ENCODE data around the gene CDK5. TPM values are rescaled to one million over a fixed set of nuclear protein-coding genes. Genes with fewer than 3 reads are reported as not detected.

The CDK5 gene
- total and polyA plus RNA-seq, 9 donors, result 2.7 to 9.4 (median 4.1) TPM

DNA sequence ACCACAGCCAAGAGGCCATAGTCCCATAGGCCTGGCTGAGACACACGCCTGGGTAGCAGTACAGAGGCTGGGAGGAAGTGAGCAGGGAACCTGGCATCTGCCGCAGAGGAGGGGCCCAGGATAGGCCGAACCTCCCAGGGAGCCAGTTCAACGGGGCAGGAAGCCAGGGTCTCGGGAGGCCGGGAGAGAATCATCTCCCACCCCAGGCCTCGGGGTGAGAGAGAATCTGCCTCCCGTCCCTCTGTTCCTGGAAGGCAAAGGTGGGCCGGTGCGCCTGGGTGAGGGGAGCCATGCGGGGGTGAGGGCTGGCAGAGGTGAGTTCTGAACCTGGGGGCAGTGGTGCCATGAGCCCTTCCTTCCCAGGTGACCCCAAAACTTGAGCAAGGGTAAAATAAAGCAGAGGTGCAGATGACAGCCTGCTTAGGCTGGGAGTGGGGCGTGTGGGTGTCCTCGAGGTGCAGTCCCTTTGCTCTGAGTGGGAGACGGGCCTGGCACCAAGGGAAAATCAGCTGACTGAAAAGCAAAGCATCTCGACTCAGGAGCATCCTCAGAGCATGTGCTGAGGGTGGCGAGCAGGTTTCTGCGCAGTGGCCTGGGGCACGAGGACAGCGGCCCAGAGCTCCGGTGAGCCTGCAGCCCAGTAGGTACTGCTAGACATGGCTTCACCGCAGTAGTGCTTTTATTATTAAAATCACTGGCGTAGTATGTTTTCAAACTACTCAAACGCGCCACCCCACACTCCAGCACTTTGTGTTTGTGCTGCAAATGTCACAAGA, 44.1 kb upstream of the CDK5 start:
- no peaks in the 10 kb centered on the region for H3K36me3 ChIP-seq
- H3K27me3 ChIP-seq, result no peaks in the 10 kb centered on the region
- WGBS, 3 donors, result 75 to 77% (median 76%) methylated on average over 24 of the region's 24 CpGs
- H3K27ac ChIP-seq, result no peak overlapping the region
- intact Hi-C loops (cut with DNase I), result no loop called here
- peak in 1 of 5 donors; percentile 19 for DNase-seq
- H3K4me1 ChIP-seq (ENCODE audit: insufficient read depth), result no peaks in the 10 kb centered on the region
- no peak overlapping the region for H3K4me3 ChIP-seq
- H3K9me3 ChIP-seq, result no peaks in the 10 kb centered on the region
- no peak for TF ChIP-seq EP300 (IDR thresholded peaks at IDR 0.05)
- TF ChIP-seq, protein P1, sequence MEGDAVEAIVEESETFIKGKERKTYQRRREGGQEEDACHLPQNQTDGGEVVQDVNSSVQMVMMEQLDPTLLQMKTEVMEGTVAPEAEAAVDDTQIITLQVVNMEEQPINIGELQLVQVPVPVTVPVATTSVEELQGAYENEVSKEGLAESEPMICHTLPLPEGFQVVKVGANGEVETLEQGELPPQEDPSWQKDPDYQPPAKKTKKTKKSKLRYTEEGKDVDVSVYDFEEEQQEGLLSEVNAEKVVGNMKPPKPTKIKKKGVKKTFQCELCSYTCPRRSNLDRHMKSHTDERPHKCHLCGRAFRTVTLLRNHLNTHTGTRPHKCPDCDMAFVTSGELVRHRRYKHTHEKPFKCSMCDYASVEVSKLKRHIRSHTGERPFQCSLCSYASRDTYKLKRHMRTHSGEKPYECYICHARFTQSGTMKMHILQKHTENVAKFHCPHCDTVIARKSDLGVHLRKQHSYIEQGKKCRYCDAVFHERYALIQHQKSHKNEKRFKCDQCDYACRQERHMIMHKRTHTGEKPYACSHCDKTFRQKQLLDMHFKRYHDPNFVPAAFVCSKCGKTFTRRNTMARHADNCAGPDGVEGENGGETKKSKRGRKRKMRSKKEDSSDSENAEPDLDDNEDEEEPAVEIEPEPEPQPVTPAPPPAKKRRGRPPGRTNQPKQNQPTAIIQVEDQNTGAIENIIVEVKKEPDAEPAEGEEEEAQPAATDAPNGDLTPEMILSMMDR (IDR thresholded peaks at IDR 0.05), result no peak

GRCh38 chr7:151100921-151101320, 43.2 kb upstream of the CDK5 start:
- no peak for TF ChIP-seq EP300 (IDR thresholded peaks at IDR 0.05)
- TF ChIP-seq POLR2A (IDR thresholded peaks at IDR 0.05), result no peak
- TF ChIP-seq, protein P1 (IDR thresholded peaks at IDR 0.05), result no peak
- 88 to 95% (median 89%) methylated on average over 10 of the region's 10 CpGs for WGBS, 3 donors
- H3K4me3 ChIP-seq, result no peak overlapping the region
- no peaks in the 10 kb centered on the region for H3K36me3 ChIP-seq
- peaks cover 2% of the 10 kb centered on the region for H3K4me1 ChIP-seq (ENCODE audit: insufficient read depth)
- DNase-seq, result peak in 1 of 5 donors; percentile 28
- no peaks in the 10 kb centered on the region for H3K27me3 ChIP-seq
- H3K27ac ChIP-seq, result no peak overlapping the region
- intact Hi-C loops (cut with DNase I), result no loop called here
- no peaks in the 10 kb centered on the region for H3K9me3 ChIP-seq

GRCh38 chr7:151099486-151100211, 42.0 kb upstream of the CDK5 start:
- TF ChIP-seq, protein P1 (IDR thresholded peaks at IDR 0.05), result no peak
- no peak for TF ChIP-seq EP300 (IDR thresholded peaks at IDR 0.05)
- TF ChIP-seq POLR2A (IDR thresholded peaks at IDR 0.05), result no peak
- intact Hi-C loops (cut with DNase I), result no loop called here
- 72 to 80% (median 74%) methylated on average over 20 of the region's 20 CpGs for WGBS, 3 donors
- DNase-seq, result no peak
- H3K36me3 ChIP-seq, result no peaks in the 10 kb centered on the region
- H3K27ac ChIP-seq, result no peak overlapping the region
- H3K9me3 ChIP-seq, result no peaks in the 10 kb centered on the region
- H3K4me3 ChIP-seq, result no peak overlapping the region
- no peaks in the 10 kb centered on the region for H3K27me3 ChIP-seq
- peaks cover 5% of the 10 kb centered on the region for H3K4me1 ChIP-seq (ENCODE audit: insufficient read depth)

DNA sequence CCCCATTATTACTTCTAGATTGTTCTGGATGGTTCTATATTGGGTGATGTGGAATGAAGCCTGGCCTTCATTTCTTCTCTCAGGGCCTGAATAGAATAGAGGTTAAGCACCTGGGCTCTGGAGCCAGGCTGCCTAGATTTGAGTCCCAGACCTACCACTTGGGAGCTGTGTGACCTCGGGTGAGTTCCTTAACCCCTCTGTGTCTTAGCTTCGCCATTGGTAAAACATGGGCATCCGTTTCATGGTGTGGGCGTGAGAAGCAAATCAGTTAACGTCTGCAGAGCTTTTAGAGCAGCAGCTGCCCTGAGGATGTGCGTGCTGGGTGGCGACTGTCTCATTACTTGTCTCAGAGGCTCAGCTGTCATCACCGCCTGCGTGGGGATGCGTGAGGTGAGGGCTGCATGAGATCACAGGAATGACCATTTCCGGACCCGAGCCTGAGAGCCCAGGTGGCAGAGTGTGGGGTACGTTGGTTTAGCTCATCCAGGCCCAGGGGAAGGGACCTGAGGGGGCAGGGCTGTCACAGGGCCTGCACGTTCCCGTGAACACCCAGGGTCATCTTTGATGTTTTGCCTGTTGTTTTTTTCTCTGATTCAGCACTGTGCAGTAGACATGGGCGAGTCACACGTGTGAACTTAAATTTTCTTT, 38.3 kb upstream of the CDK5 start:
- intact Hi-C loops (cut with DNase I), result no loop called here
- no peak overlapping the region for H3K27ac ChIP-seq
- DNase-seq, result no peak

More for the DNA sequence above, 38.3 kb upstream of the CDK5 start:
- 73 to 76% (median 75%) methylated on average over 17 of the region's 17 CpGs for WGBS, 3 donors
- peaks cover 5% of the 10 kb centered on the region for H3K4me1 ChIP-seq (ENCODE audit: insufficient read depth)
- no peaks in the 10 kb centered on the region for H3K36me3 ChIP-seq
- no peak overlapping the region for H3K4me3 ChIP-seq
- no peaks in the 10 kb centered on the region for H3K9me3 ChIP-seq
- H3K27me3 ChIP-seq, result no peaks in the 10 kb centered on the region
- TF ChIP-seq POLR2A (IDR thresholded peaks at IDR 0.05) (no peak), EP300 (IDR thresholded peaks at IDR 0.05) (no peak)
- TF ChIP-seq, protein P1 (IDR thresholded peaks at IDR 0.05), result no peak

Data from ovary (tissue), 9 donors.